Brain microvascular endothelial cell (primary cell): ENCODE results near the gene GPI.
A peak's percentile ranks its signal among the peaks of the same experiment; 100 is the strongest.

ENCODE experiments used
- DNase-seq: peaks from one replicate; pipeline ENCODE4 v3.0.0-alpha.2; 2020
- H3K27ac ChIP-seq: fragments of 250-450 bp; sonication (Bioruptor Pico); 2 replicates; pipeline ENCODE4 v1.5.1; 2020; ENCODE audit warnings: mild to moderate bottlenecking, moderate library complexity
- H3K27me3 ChIP-seq: fragments of 250-450 bp; sonication (Bioruptor Pico); replicated peaks from 2 replicates; pipeline ENCODE4 v1.5.1; 2020; ENCODE audit warnings: mild to moderate bottlenecking
- H3K36me3 ChIP-seq: fragments of 250-450 bp; sonication (Bioruptor Pico); replicated peaks from 2 replicates; pipeline ENCODE4 v1.5.1; 2020; ENCODE audit warnings: mild to moderate bottlenecking
- H3K4me3 ChIP-seq: 2 replicates; pipeline ENCODE4 v1.5.1; 2011; ENCODE audit warnings: low read depth, mild to moderate bottlenecking, control low read depth, low read length, moderate library complexity
- CTCF ChIP-seq: IDR thresholded peaks from 2 replicates; pipeline ENCODE4 v1.5.1; 2011; ENCODE audit warnings: low read depth, mild to moderate bottlenecking, moderate library complexity, low read length, control low read depth, inconsistent platforms; ENCODE audit errors: missing control alignments
- in situ Hi-C: cut with HindIII; loops from 2 replicates; pipeline ENCODE4 v1.10.0; 2017; ENCODE audit warnings: low sequenced_read_pairs, low pct_ligation_motif_present

The GPI gene

DNA sequence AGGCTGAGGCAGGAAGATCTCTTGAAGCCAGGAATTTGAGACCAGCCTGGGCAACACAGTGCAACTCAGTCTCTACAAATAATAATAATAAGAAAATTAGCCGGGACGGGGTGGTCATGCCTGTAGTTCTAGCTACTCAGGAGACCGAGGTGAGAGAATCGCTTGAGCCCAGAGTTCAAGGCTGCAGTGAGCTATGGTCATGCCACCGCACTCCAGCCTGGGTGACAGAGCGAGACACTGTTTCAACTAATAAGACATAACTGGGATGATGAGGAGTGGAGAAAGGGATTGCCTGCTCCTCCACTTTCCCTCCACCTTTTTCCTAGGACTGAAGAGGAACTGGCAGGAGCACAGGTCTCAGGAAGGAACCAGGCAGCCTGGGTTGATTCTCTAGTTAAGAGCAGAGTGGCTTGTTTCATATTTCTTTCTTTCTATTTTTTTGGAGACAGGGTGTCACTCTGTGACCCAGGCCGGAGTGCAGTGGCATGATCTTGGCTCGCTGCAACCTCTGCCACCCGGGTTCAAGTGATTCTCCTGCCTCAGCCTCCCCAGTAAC, 4.6 kb upstream of the GPI start:
- H3K27me3 ChIP-seq: no peaks in the 10 kb centered on the region
- no peak overlapping the region for H3K4me3 ChIP-seq
- TF ChIP-seq CTCF: no peak
- in situ Hi-C loops: no loop called here
- DNase-seq: no peak
- H3K36me3 ChIP-seq: no peaks in the 10 kb centered on the region
- H3K27ac ChIP-seq: no peak overlapping the region

DNA sequence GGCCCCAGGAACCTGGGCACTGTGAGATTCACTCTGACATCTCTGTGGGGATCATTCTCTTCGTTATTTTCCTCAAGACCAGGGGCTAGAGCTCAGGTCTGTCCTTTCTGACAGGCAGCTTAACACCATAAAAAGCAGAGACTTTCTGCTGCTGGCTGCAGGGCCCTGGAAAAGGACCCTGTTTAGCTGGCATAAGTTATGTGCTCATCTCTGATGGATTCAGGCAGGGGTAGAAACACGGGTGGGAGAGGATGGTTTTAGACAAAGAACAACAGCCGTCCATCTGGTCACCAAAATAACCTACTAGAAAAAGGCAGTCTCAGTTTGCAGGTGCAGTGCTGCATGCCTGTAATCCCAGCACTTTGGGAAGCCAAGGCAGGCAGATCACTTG, 2.3 kb upstream of the GPI start:
- Histone ChIP-seq H3K27ac (no peak overlapping the region), H3K4me3 (no peak overlapping the region), H3K36me3 (peaks cover 12% of the 10 kb centered on the region), H3K27me3 (no peaks in the 10 kb centered on the region)
- TF ChIP-seq CTCF: no peak
- no peak for DNase-seq
- in situ Hi-C loops: no loop called here

DNA sequence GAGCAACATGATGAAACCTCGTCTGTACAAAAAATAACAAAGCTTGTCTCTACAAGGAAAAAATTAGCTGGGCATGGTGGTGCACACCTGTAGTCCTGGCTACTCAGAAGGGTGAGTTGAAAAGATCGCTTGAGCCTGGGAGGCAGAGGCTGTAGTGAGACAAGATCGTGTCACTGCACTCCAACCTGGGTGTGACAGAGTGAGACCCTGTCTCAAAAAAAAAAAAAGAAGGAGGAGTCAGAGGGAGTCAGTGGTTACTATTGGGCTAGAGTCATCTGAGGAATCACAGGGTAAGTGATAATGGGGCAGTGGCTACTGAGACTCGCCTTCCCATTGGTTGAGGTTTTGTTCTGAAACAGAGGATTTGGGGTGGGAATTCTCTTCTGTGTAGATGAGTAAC, 1.9 kb upstream of the GPI start:
- Histone ChIP-seq H3K36me3 (peaks cover 16% of the 10 kb centered on the region), H3K27me3 (no peaks in the 10 kb centered on the region), H3K27ac (no peak overlapping the region), H3K4me3 (no peak overlapping the region)
- DNase-seq: no peak
- TF ChIP-seq CTCF: no peak
- in situ Hi-C loops: no loop called here

DNA sequence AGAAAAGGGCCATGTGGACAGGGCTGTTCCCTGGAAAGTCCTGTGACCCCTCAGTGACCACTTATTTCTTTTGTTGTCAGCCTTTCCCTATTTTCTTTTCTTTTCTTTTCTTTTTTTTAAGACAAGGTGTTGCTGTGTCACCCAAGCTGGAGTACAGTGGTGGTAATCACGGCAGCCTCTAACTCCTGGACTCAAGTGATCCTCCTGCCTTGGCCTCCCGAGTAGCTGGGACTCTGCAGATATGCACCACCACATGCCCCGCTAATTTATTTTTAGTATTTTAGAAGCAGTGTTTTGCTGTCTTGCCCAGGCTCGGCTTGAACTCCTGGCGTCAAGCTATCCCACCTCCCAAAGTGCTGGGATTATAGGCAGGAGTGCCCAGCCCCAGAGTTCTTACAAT, 1.1 kb upstream of the GPI start:
- no peak for TF ChIP-seq CTCF

GRCh38 chr19:34364462-34364829, 550 bp upstream of the GPI start:
- Histone ChIP-seq H3K27me3 (no peaks in the 10 kb centered on the region), H3K4me3 (peak overlapping the region; percentile 79), H3K36me3 (peaks cover 29% of the 10 kb centered on the region), H3K27ac (no peak overlapping the region)
- DNase-seq: no peak
- in situ Hi-C loops: no loop called here
- no peak for TF ChIP-seq CTCF

More for the DNA sequence above, 1.1 kb upstream of the GPI start:
- in situ Hi-C loops: no loop called here
- H3K4me3 ChIP-seq: no peak overlapping the region
- no peak overlapping the region for H3K27ac ChIP-seq
- H3K36me3 ChIP-seq: peaks cover 24% of the 10 kb centered on the region
- no peak for DNase-seq
- no peaks in the 10 kb centered on the region for H3K27me3 ChIP-seq
